Measurements from ENCODE around the gene STK11. TPM values are rescaled to one million over a fixed set of nuclear protein-coding genes. Genes with fewer than 3 reads are reported as not detected.

The STK11 gene
- total RNA-seq, 1 experiment from 2014 or later = 56.7 TPM

DNA sequence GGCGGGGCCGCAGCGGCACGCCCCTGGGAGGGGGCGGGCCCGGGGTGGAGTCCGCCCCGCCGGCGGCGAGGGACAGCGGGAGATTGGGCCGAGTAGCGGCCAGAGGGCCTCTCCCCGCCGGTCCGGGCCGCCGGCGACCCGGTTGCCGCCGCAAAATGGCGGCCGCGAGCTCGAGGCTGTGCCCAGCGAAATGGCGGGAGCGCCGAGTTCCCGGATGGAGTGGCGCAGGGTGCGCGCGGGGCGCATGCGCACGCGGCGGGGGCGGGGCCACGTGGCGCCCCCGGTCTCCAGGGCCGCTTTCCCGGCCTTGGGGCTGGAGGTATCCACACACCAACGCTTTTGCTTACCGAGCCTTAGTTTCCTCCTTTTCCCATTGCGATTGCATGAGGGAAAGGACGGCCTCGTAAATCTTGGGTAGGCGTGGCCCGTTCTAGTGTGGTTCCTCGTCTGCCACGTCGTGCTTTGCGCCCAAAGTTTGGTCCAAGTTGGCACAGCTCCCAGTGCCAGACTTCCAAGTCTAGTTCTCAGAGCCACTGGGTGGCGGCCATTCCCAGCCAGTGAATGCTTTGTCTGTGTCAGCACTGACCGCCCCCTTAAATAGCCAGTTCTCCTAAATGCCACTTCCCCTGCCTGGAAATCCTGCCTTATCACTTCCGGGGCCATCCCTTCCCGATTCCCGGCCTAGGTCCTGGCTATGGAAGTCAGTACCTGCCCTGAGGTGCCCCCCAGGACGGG lies 64.1 kb downstream of the STK11 start:
- Histone ChIP-seq H3K9me3 (no peaks in the 10 kb centered on the region), H3K4me1 (peaks cover 39% of the 10 kb centered on the region), H3K4me3 (ENCODE audit: low read depth, low read length) (peak overlapping the region; percentile 82), H3K27me3 (replicated peaks; ENCODE audit: control insufficient read depth, insufficient read depth, low read length) (no peaks in the 10 kb centered on the region), H3K36me3 (ENCODE audit: control insufficient read depth, insufficient read depth, low read length) (peaks cover 2% of the 10 kb centered on the region; the same call in 1 of the 2 replicates)
- POLR2A ChIA-PET = interaction anchor here (0.6 to 1.6 kb wide), 26 partner anchors 8 to 714 kb away, joined by 3 to 110 read pairs (median 8); partner anchors contain the start of genes ABCA7, ATP5F1D, CNN2 and GPX4
- BruUV-seq (replicated peaks) = TSS peak; percentile 52
- peak overlapping the region; percentile 89 for H3K4me3 Mint-ChIP-seq (ENCODE audit: unreplicated experiment)
- H3K4me1 Mint-ChIP-seq (ENCODE audit: low read depth, unreplicated experiment) = peaks cover 25% of the 10 kb centered on the region
- no peaks in the 10 kb centered on the region for H3K27me3 Mint-ChIP-seq (ENCODE audit: insufficient read depth, unreplicated experiment)
- DNase-seq = peak; percentile 83 to 89
- TF ChIP-seq, protein P1, sequence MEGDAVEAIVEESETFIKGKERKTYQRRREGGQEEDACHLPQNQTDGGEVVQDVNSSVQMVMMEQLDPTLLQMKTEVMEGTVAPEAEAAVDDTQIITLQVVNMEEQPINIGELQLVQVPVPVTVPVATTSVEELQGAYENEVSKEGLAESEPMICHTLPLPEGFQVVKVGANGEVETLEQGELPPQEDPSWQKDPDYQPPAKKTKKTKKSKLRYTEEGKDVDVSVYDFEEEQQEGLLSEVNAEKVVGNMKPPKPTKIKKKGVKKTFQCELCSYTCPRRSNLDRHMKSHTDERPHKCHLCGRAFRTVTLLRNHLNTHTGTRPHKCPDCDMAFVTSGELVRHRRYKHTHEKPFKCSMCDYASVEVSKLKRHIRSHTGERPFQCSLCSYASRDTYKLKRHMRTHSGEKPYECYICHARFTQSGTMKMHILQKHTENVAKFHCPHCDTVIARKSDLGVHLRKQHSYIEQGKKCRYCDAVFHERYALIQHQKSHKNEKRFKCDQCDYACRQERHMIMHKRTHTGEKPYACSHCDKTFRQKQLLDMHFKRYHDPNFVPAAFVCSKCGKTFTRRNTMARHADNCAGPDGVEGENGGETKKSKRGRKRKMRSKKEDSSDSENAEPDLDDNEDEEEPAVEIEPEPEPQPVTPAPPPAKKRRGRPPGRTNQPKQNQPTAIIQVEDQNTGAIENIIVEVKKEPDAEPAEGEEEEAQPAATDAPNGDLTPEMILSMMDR (IDR thresholded peaks at IDR 0.05; ENCODE audit: insufficient read depth in 1 of 2, low read depth in 1 of 2, low read length in 1 of 2, severe bottlenecking in 1 of 2, unreplicated experiment in 1 of 2) = no peak
- CTCF ChIA-PET = interaction anchor here (1.0 to 5.4 kb wide), 4 partner anchors 10 to 29 kb away, joined by 3 to 440 read pairs (median 4); partner anchors contain the start of gene ATP5F1D
- intact Hi-C loops (cut with micrococcal nuclease; ENCODE audit: unreplicated experiment) = loop anchor here (1.0 kb wide), 3 partner anchors 10 to 25 kb away; no protein-coding TSS in a partner anchor
- H3K9me3 Mint-ChIP-seq (ENCODE audit: unreplicated experiment) = no peaks in the 10 kb centered on the region
- peak overlapping the region; percentile 94 for H3K27ac Mint-ChIP-seq (ENCODE audit: unreplicated experiment)
- peaks cover 79% of the 10 kb centered on the region for H3K36me3 Mint-ChIP-seq (ENCODE audit: insufficient read depth, unreplicated experiment)

DNA sequence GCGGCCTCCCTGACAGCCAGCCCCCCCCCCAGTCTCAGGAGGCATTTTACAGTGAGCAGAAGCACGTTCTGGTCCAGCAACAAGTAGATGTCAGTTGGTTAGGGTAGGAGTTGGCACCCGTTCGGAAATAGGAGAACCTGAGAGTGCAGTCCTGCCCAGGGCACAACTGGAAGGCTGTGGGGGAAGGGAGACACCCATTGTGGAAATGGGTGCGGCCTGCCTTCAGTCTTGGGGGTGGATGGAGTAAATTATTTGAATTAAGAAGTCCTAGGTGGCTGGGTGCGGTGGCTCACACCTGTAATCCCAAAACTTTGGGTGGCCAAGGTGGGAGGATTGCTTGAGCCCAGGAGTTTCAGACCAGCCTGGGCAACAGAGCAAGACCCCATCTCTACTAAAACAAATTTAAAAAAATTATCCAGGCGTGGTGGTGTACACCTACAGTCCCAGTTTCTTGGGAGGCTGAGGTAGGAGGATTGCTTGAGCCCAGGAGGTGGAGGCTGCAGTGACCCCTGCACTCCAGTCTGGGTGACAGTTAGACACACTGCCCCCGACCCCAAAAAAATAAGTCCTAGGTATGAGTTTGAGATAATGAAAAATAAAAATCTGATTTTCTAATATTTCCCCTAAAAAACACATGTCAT lies 64.8 kb downstream of the STK11 start:
- no peaks in the 10 kb centered on the region for H3K9me3 Mint-ChIP-seq (ENCODE audit: unreplicated experiment)
- DNase-seq = no peak
- BruUV-seq (replicated peaks) = no TSS peak
- peak overlapping the region; percentile 94 for H3K27ac Mint-ChIP-seq (ENCODE audit: unreplicated experiment)
- H3K4me3 Mint-ChIP-seq (ENCODE audit: unreplicated experiment) = peak overlapping the region; percentile 89
- H3K4me1 ChIP-seq = peaks cover 36% of the 10 kb centered on the region
- peaks cover 2% of the 10 kb centered on the region; the same call in 1 of the 2 replicates for H3K36me3 ChIP-seq (ENCODE audit: control insufficient read depth, insufficient read depth, low read length)
- H3K4me3 ChIP-seq (ENCODE audit: low read depth, low read length) = peak overlapping the region; percentile 82
- TF ChIP-seq, protein P1 (IDR thresholded peaks at IDR 0.05; ENCODE audit: insufficient read depth in 1 of 2, low read depth in 1 of 2, low read length in 1 of 2, severe bottlenecking in 1 of 2, unreplicated experiment in 1 of 2) = no peak
- ChIA-PET POLR2A (no interaction called here), CTCF (no interaction called here)
- no peaks in the 10 kb centered on the region for H3K27me3 Mint-ChIP-seq (ENCODE audit: insufficient read depth, unreplicated experiment)
- H3K9me3 ChIP-seq = no peaks in the 10 kb centered on the region
- no peaks in the 10 kb centered on the region for H3K27me3 ChIP-seq (replicated peaks; ENCODE audit: control insufficient read depth, insufficient read depth, low read length)
- peaks cover 80% of the 10 kb centered on the region for H3K36me3 Mint-ChIP-seq (ENCODE audit: insufficient read depth, unreplicated experiment)
- H3K4me1 Mint-ChIP-seq (ENCODE audit: low read depth, unreplicated experiment) = peaks cover 22% of the 10 kb centered on the region
- intact Hi-C loops (cut with micrococcal nuclease; ENCODE audit: unreplicated experiment) = no loop called here

DNA sequence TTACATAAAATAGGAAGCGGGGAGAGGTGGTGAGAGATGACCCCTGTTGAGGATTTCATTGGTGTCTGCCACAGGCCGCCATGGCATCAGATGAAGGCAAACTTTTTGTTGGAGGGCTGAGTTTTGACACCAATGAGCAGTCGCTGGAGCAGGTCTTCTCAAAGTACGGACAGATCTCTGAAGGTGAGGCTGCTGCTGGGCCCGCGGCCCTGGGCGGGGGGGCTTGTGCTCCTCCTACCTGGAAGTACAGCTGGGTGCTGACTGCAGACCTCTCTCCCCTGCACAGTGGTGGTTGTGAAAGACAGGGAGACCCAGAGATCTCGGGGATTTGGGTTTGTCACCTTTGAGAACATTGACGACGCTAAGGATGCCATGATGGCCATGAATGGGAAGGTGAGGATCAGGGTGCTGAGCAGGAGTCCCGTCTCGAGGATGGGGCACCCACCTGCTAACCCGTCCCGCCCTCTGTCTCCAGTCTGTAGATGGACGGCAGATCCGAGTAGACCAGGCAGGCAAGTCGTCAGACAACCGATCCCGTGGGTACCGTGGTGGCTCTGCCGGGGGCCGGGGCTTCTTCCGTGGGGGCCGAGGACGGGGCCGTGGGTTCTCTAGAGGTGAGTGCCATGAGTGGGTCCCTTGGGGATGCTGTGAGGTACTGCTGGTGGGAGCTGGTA lies 65.4 kb downstream of the STK11 start:
- H3K9me3 ChIP-seq = no peaks in the 10 kb centered on the region
- Mint-ChIP-seq H3K27me3 (ENCODE audit: insufficient read depth, unreplicated experiment) (no peaks in the 10 kb centered on the region), H3K4me1 (ENCODE audit: low read depth, unreplicated experiment) (peaks cover 22% of the 10 kb centered on the region), H3K9me3 (ENCODE audit: unreplicated experiment) (no peaks in the 10 kb centered on the region), H3K4me3 (ENCODE audit: unreplicated experiment) (peak overlapping the region; percentile 89), H3K27ac (ENCODE audit: unreplicated experiment) (peak overlapping the region; percentile 94), H3K36me3 (ENCODE audit: insufficient read depth, unreplicated experiment) (peaks cover 81% of the 10 kb centered on the region)
- CTCF ChIA-PET = no interaction called here
- BruUV-seq (replicated peaks) = no TSS peak
- H3K4me1 ChIP-seq = peaks cover 36% of the 10 kb centered on the region
- H3K27me3 ChIP-seq (replicated peaks; ENCODE audit: control insufficient read depth, insufficient read depth, low read length) = no peaks in the 10 kb centered on the region
- DNase-seq = no peak
- H3K36me3 ChIP-seq (ENCODE audit: control insufficient read depth, insufficient read depth, low read length) = peaks cover 2% of the 10 kb centered on the region; the same call in 1 of the 2 replicates
- intact Hi-C loops (cut with micrococcal nuclease; ENCODE audit: unreplicated experiment) = no loop called here
- POLR2A ChIA-PET = no interaction called here
- H3K4me3 ChIP-seq (ENCODE audit: low read depth, low read length) = no peak overlapping the region
- TF ChIP-seq, protein P1 (IDR thresholded peaks at IDR 0.05; ENCODE audit: insufficient read depth in 1 of 2, low read depth in 1 of 2, low read length in 1 of 2, severe bottlenecking in 1 of 2, unreplicated experiment in 1 of 2) = no peak
